ENCODE results near the gene CHMP4A. TPM values are rescaled to one million over a fixed set of nuclear protein-coding genes. Genes with fewer than 3 reads are reported as not detected.

Gene CHMP4A
- total and polyA plus RNA-seq, 2 of the 13 experiments (the other 11 are each of a cell fraction or from before 2014, with no cell fraction given), result 83.6 to 113 TPM

GRCh38 chr14:24260026-24260779 lies 46.9 kb upstream of the CHMP4A start (continued):
- TF ChIP-seq EP300 (IDR thresholded peaks at IDR 0.05; ENCODE audit: low read depth in 2 of 2, low read length in 2 of 2) (no peak), EP300 (CRISPR knock-in tag; IDR thresholded peaks at IDR 0.05; ENCODE audit: borderline replicate concordance) (peak; percentile 8; the same call in 1 of the 2 replicates), SNRNP70 (IDR thresholded peaks at IDR 0.05; ENCODE audit: low read depth, low read length) (no peak), SALL1 (CRISPR knock-in tag; IDR thresholded peaks at IDR 0.05) (peak; percentile 37; the same call in 1 of the 2 replicates), NRL (CRISPR knock-in tag; IDR thresholded peaks at IDR 0.05; ENCODE audit: borderline replicate concordance) (peak; percentile 66), HOXD1 (CRISPR knock-in tag; IDR thresholded peaks at IDR 0.05) (0 out of 2 replicates have a peak, but pooled peaks have one; percentile 46), ARNTL (CRISPR knock-in tag; IDR thresholded peaks at IDR 0.05) (no peak), E2F5 (CRISPR knock-in tag; conservative IDR thresholded peaks at IDR 0.05) (peak; percentile 40; the same call in 1 of the 2 replicates), ZNF225 (CRISPR knock-in tag; IDR thresholded peaks at IDR 0.05) (0 out of 2 replicates have a peak, but pooled peaks have one; percentile 0), ETV6 (CRISPR knock-in tag; conservative IDR thresholded peaks at IDR 0.05) (no peak), PITX1 (CRISPR knock-in tag; IDR thresholded peaks at IDR 0.05) (no peak; the same call in 1 of the 2 replicates), ZNF891 (CRISPR knock-in tag; IDR thresholded peaks at IDR 0.05) (0 out of 2 replicates have a peak, but pooled peaks have one; percentile 20), PCBP1 (IDR thresholded peaks at IDR 0.05; ENCODE audit: borderline replicate concordance, low read depth, low read length) (no peak), DNMT1 (CRISPR knock-in tag; IDR thresholded peaks at IDR 0.05) (0 out of 2 replicates have a peak, but pooled peaks have one; percentile 46), ARID4A (CRISPR knock-in tag; IDR thresholded peaks at IDR 0.05; ENCODE audit: borderline replicate concordance) (no peak), ATF7-NPFF (CRISPR knock-in tag; IDR thresholded peaks at IDR 0.05; ENCODE audit: low read depth) (no peak), SMYD3 (CRISPR knock-in tag; IDR thresholded peaks at IDR 0.05) (no peak), HHEX (CRISPR knock-in tag; IDR thresholded peaks at IDR 0.05) (no peak), ZNF282 (IDR thresholded peaks at IDR 0.05; ENCODE audit: partially characterized antibody) (no peak), KDM5B (CRISPR knock-in tag; IDR thresholded peaks at IDR 0.05; ENCODE audit: borderline replicate concordance) (peak; percentile 60; the same call in 1 of the 2 replicates), MXD3 (CRISPR knock-in tag; IDR thresholded peaks at IDR 0.05) (no peak), NFIB (CRISPR knock-in tag; IDR thresholded peaks at IDR 0.05; ENCODE audit: borderline replicate concordance) (peak; percentile 73; the same call in 1 of the 2 replicates), ZNF180 (CRISPR knock-in tag; IDR thresholded peaks at IDR 0.05; ENCODE audit: borderline replicate concordance, low read depth) (no peak), ZFP62 (CRISPR knock-in tag; IDR thresholded peaks at IDR 0.05) (no peak), CBX5 (CRISPR knock-in tag; IDR thresholded peaks at IDR 0.05; ENCODE audit: borderline replicate concordance) (no peak), PTBP1 (IDR thresholded peaks at IDR 0.05; ENCODE audit: low read depth, low read length, poor library complexity, severe bottlenecking) (no peak)

Measured in HepG2 (cell line).